Measurements from ENCODE around the gene ZBTB24.

GRCh38 chr6:109475625-109476024 is 7.4 kb downstream of the ZBTB24 start:
- no peak for TF ChIP-seq EZH2phosphoT487 (IDR thresholded peaks at IDR 0.05; ENCODE audit: borderline replicate concordance, low read depth, low read length)
- no peak for TF ChIP-seq CTCF (conservative IDR thresholded peaks at IDR 0.05; ENCODE audit: low read length)
